Activated effector memory CD4-positive, alpha-beta T cell treated with Interleukin-2 at 50 U/mL for 16 hours (primary cell): ENCODE results near the gene NDRG2.

Experiments used
- DNase-seq: peaks from one replicate; pipeline ENCODE4 v3.0.0-alpha.2; 2020

NDRG2 gene

DNA sequence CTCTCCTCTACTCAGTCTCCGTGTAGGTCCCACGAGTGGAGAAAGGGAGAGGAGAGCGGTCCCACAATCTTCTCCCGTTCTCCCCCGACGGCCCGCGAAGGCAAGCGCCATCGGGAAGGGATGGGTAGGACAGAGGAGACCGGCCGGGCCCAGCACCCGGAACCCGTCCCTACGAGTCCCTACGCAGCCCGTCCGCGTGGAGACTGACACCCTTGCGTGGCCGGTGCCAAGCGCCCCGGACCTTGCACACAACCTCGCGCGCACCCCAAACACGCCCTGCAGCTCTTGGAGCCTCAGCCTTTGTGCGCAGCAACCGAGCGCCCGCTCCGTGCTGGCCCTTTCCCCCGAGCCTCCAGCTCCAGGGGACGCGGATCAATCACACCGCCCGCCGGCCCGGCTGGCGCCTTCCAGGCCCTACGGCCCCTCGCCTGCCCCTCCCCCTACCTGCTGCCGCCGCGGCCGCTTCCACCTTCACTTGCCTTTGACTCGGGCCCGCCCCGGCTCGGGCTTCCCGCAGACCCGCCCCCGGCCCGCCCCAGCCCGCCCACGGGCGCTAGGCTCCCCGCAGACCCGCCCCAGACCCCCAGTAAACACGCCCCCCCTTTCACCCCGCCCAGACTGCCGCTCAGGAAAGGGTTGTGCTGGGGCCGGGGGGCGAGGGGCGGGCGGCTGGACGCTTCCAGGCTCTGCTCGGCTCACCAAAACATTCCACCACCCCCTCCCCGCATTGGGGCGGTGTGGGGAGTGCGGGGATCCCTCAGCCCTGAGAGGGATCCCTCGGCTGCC, at the start of gene NDRG2:
Gene NDRG2, minus strand, starts transcription at position 477 of the 786 bp plus-strand sequence. CDS start 1,746 bp downstream, outside the sequence.
- peak; percentile 72 for DNase-seq

- DNase-seq: no peak
Observed at GRCh38 chr14:21073921-21074320, 49.1 kb upstream of the NDRG2 start.

DNA sequence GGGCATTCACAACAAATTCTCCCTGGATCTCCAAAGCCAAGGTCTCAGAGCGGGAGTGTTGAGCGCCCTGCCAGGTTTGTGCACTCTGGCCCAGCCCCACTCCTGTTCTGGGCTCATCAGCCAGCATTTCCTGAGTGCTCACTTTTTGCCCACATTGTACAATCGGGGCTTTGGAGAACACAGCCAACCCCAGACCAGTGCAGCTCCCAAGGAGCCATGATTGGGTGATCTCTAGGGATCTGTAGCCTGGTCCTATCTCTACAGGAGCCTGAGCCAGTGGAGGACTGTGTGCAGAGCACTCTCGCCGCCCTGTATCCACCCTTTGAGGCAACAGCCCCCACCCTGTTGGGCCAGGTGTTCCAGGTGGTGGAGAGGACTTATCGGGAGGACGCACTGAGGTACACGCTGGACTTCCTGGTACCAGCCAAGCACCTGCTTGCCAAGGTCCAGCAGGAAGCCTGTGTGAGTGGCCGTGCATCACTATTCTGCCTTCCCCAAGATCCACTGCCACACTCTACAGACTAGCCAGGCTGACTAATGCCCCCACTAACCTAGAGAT, 48.0 kb upstream of the NDRG2 start:
- DNase-seq: no peak

- no peak for DNase-seq
Observed at GRCh38 chr14:21072031-21072473, 47.2 kb upstream of the NDRG2 start.

- DNase-seq: no peak
Observed at GRCh38 chr14:21071225-21072030, 46.6 kb upstream of the NDRG2 start.

DNA sequence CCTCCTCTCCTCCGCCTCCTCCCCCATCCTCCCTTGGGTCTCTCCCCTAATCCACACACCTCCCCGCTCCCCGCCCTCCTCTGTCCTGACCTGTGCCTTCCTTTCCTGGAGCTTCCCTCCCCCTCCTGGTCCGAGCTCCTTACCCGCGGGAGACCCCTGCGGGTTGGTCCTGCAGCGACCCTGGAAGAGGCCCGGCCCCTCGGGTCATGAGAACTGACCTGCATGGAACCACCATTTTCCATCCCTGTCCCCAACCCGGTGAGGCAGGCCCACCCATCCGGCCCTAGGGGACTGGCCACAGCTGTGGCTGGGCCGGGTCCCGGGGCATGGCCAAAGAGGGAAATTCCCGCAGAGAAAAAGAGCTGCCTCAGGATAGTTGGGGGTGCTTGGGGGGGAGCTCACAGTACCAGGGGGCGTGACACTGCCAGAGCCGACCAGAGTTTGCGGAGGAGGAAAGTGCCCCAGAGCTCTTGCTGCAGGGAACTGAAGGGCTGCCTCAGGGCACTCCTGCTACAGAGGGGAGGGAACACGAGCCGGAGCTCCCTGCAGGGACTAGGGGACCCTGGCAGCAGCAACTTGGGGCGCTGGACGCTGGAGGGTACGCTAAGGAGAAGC, 45.9 kb upstream of the NDRG2 start:
- no peak for DNase-seq

- DNase-seq: no peak
Observed at GRCh38 chr14:21070083-21070609, 45.3 kb upstream of the NDRG2 start, which contains the start of gene ARHGEF40. Gene ARHGEF40 (plus strand): TSS chr14:21070304. CDS start chr14:21070397, 93 bp downstream.

GRCh38 chr14:21069388-21070082, 44.7 kb upstream of the NDRG2 start:
- DNase-seq: no peak

- no peak for DNase-seq
Observed at GRCh38 chr14:21068521-21069387, 43.9 kb upstream of the NDRG2 start.

- no peak for DNase-seq
Observed at GRCh38 chr14:21066882-21067502, 42.1 kb upstream of the NDRG2 start.

DNA sequence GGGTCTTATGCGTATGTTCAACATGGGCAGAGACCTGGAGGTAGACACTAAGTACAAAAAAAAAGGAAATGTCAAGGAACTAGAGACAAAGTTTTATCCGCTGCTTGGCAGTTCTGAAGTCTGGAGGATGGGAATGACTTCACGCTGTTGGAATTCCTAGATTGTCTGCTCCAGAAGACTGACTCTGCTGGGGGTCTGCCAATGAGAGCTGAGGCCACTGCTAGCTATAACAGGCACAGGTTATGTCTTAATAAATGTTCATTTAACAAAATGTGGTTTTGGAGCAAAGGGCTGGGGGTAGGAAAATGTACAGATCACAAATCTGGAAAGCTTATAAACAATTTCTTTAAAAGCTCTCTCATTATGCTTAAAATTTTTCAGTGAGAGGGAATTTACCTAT, 38.6 kb upstream of the NDRG2 start:
- no peak for DNase-seq

DNA sequence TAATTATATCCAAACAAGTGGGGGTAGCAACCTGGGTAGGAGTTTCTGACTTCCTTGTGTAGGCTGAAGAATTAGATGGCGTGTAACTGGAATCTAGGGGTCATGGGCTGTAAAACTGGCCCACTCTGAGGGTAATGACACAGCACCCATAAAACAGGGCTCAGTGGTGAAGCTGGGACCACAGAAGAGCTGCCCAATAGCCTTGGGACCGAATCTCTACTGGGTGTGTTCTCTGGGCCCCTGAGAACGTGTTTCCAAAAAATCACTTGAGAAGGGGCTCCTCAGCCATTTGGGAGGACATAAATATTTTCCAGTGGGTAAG, 36.4 kb upstream of the NDRG2 start:
- no peak for DNase-seq

DNA sequence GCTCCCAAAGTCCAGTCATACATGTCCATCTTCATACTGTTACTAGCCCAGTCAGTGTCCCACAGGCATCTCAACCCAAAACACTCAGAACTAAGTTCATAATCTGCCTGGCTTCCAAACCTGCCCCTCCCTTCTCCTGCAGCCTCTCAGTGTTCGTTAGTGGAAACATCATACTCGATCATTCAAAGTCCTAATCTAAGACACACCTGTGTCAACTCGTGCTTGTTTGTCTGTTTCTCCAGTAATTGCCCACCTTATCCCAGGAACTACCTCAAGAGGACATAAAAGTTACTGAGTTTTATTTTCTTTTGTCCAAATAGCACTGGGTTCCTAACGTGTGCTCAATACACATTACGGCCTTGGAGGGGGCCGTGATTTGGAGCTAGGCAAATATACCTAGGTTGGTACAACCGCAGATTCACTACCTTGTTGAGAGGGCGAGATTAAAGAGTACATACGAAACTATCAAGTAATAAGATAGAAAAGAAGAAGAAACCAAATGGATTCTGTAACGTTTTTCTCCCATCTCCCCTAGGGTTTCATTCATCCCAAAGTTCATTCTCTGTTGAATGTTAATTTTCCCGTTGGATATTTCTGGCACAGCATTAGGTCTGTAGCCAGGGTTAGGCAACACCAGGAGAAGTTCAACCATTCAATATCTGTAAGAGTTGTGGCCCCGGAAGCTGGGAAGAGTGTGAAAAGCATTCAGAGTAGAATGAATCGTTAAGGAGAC, 35.9 kb upstream of the NDRG2 start:
- DNase-seq: no peak

- no peak for DNase-seq
Observed at GRCh38 chr14:21059842-21060613, 35.2 kb upstream of the NDRG2 start.

DNA sequence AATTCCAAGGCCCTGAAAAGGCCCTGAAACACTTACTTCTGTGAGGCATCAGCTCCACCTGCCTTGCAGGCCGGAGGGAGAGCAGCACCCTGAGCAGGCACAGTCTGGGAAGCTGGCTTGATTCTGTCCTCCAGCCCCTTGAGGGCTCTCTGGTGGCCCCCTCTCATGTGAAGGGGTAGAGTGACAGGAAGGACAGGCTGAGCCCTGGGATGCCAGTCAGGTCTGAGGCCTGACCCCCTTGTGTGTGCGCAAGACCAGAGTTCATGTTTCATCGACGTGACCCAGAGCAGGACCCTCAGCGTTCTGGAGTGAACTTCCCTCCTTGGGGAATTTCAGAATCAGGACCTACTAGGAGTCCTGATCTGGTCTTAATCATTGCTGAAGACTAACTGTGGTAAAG, 34.0 kb upstream of the NDRG2 start:
- DNase-seq: no peak

DNA sequence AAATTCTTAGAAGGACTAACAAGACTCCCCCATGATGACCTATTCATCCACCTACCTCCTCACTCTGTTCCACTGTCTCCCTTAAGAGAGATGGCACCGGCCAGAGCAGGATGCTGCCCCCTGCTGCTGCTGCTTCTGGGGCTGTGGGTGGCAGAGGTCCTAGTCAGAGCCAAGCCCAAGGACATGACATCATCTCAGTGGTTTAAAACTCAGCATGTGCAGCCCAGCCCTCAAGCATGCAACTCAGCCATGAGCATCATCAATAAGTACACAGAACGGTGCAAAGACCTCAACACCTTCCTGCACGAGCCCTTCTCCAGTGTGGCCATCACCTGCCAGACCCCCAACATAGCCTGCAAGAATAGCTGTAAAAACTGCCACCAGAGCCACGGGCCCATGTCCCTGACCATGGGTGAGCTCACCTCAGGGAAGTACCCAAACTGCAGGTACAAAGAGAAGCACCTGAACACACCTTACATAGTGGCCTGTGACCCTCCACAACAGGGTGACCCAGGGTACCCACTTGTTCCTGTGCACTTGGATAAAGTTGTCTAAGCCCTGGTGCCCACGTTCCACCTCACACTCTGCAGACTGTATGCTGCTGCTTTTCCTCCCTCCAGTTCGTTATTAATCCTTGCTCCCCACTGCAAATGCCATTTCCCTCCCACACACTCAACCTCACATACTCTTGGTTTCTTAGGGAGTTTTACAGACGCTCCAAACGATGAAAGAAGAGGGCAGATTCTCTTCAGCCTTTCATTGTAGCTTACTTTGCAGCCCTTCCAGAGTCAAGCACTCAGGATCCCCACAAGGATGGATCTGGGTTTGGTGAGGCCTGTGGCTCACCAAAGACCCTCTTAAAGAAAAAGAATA, 33.2 kb upstream of the NDRG2 start, which contains the start of gene RNASE8:
Gene RNASE8, plus strand, starts transcription at position 20 of the 873 bp plus-strand sequence. Its CDS starts 71 bp downstream, at position 91.
- no peak for DNase-seq

GRCh38 chr14:21056520-21057163, 31.8 kb upstream of the NDRG2 start:
- DNase-seq: no peak
